HG03159 (cell line): ENCODE data around the gene ANKMY1.

ENCODE experiments used
- ATAC-seq: cut with Tn5 transposase; IDR thresholded peaks from one replicate; pipeline ENCODE4 v1.9.1; 2021; ENCODE audit warnings: mild to moderate bottlenecking, moderate library complexity; ENCODE audit not compliant: unreplicated experiment

Gene ANKMY1

DNA sequence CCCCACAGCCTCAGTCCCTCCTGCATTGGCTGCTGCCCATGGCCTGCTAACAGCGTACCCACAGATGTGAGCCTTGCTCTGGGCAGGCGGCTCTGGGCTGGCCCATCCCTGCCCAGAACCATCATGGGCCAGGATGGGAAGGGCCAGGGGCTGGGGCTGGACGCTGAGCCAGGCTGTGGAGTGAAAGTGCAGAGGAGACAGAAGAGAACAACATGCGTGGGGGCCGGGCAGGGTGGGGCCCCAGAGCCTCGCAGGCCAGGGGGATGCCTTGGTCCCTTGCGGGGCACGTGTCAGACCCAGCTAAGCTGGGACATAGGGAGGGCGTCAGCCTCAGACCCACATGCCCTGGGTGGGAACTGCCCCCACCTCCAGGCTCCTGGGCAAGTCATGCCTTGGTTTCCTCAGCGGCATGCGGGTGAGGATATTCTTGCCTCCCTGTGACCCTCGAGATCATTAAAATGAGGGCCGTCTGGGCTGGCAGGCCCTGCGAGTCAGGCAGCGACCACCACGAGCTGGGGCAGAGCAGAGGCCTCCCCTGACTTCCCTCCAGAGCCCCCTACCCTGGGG lies 95.0 kb downstream of the ANKMY1 start:
- no peak for ATAC-seq

DNA sequence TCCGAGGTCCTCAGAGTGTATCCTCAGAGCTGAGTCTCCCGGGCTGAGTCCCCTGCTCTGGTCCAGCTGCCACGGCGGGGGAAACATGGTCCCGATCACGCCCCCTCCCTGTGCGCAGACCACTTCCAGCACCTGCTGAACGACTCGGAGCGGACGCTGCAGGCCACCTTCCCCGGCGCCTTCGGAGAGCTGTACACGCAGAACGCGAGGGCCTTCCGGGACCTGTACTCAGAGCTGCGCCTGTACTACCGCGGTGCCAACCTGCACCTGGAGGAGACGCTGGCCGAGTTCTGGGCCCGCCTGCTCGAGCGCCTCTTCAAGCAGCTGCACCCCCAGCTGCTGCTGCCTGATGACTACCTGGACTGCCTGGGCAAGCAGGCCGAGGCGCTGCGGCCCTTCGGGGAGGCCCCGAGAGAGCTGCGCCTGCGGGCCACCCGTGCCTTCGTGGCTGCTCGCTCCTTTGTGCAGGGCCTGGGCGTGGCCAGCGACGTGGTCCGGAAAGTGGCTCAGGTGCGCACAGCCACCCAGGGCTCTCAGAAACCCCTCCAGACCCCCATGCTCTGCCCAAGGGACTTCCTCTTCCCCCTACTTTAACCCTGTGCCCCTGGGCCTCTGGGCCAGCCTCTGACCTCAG lies 95.6 kb downstream of the ANKMY1 start:
- ATAC-seq = no peak

- ATAC-seq = no peak
Observed at GRCh38 chr2:240461471-240462072, 96.2 kb downstream of the ANKMY1 start.

GRCh38 chr2:240460781-240461431 lies 96.9 kb downstream of the ANKMY1 start:
- ATAC-seq = no peak

GRCh38 chr2:240460253-240460711 lies 97.5 kb downstream of the ANKMY1 start:
- no peak for ATAC-seq

GRCh38 chr2:240459401-240460252 lies 98.2 kb downstream of the ANKMY1 start:
- ATAC-seq = no peak

- no peak for ATAC-seq
Observed at GRCh38 chr2:240458900-240459391, 98.8 kb downstream of the ANKMY1 start.

GRCh38 chr2:240458044-240458899 lies 99.5 kb downstream of the ANKMY1 start:
- no peak for ATAC-seq

DNA sequence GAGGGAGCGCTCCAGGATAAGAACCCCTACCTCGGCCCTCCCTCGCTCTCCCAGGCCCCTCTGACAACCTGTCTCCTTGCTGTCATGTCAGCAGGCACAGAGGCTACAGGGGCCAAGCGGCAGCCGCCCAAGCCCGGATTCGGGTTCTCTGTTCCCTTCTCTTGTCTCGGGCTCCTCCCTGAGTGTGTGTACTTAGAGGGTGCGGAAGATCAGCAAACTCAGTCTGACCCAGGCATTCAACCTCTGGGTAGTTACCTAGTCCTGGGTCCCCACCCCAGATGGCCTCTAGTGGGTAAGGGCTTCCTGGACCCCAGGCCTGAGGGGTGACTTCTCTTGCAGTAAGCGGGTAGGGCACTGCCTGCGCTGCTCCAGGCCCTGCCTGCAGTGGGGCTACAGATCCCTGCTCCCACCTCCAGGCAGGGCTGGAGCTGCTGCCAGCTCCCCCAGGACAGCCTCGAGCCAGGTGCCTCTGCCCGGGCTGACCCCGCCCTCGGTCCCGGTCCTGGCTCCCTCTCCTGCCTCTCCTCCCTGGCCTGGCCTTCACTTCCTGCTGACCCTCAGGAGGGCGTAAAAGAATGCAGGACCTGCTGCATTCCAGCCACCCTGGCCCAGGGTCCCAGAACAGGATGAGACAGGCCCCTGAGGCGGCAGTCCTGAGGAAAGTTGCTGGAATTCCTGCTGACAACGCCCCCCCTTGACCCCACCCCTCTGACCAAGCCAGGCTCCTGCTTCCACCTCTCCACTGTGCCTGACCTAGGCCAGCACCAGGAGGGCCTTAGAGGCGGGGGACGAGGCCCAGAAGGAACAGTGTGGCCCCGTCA lies 100.4 kb downstream of the ANKMY1 start:
- ATAC-seq = no peak

GRCh38 chr2:240456447-240457222 lies 101.2 kb downstream of the ANKMY1 start:
- no peak for ATAC-seq

DNA sequence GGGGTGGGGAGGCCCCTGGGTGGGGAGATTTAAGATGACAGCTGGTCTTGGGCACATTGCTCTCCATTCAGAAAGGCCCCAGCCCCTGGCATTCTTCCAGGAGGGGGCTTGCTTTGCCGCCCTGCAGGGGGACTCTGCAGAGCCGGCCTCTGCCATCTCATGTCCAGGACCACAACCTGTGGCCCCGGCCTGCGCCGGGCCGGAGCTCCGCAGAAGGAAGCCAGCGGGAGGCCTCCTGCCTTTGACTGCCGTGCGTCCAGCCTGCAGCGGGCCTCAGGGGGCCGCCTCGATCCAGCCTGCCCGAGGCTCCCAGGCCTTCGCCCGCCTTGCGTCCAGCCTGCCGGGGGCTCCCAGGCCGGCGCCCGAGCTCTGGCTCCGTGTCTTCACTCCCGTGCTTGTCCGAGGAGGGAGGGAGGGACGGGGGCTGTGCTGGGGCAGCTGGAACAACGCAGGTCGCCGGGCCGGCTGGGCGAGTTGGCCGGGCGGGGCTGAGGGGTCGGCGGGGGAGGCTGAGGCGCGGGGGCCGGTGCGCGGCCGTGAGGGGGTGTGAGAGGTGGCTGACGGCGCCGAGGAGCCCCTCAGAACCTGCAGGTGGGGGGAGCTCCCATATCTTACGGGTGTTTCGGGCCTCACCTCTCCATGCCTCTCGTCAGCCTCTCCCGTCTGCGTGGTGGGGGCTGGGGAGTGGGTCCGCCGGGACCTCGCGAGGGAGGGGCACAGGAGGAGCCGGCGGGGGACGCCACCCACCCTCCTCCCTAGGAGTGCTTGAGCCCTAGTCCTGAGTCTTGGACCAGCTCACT lies 101.9 kb downstream of the ANKMY1 start:
- ATAC-seq = no peak

- ATAC-seq = no peak
Observed at GRCh38 chr2:240455272-240455646, 102.5 kb downstream of the ANKMY1 start.

- no peak for ATAC-seq
Observed at GRCh38 chr2:240454106-240454901, 103.5 kb downstream of the ANKMY1 start.

GRCh38 chr2:240453461-240454105 lies 104.2 kb downstream of the ANKMY1 start:
- ATAC-seq = no peak

GRCh38 chr2:240452462-240453256 lies 105.1 kb downstream of the ANKMY1 start:
- ATAC-seq = no peak
